Stimulated activated CD4-positive, alpha-beta T cell treated with anti-CD3 and anti-CD28 coated beads, Interleukin-1b, Interleukin-23, amount 100 ng/mL, for 4 hours (primary cell): ENCODE data around the gene IL13.
"Not testable (repeated sequence)": the region's sequence is repeated elsewhere in the genome, so short reads cannot be mapped to it uniquely, and the experiment has no call there.

ENCODE experiments used
- DNase-seq, 2 donors: peaks; one replicate each; pipeline ENCODE4 v3.0.0-alpha.2; 2020; ENCODE audit warnings: low read depth in 2 of 2

Gene IL13

DNA sequence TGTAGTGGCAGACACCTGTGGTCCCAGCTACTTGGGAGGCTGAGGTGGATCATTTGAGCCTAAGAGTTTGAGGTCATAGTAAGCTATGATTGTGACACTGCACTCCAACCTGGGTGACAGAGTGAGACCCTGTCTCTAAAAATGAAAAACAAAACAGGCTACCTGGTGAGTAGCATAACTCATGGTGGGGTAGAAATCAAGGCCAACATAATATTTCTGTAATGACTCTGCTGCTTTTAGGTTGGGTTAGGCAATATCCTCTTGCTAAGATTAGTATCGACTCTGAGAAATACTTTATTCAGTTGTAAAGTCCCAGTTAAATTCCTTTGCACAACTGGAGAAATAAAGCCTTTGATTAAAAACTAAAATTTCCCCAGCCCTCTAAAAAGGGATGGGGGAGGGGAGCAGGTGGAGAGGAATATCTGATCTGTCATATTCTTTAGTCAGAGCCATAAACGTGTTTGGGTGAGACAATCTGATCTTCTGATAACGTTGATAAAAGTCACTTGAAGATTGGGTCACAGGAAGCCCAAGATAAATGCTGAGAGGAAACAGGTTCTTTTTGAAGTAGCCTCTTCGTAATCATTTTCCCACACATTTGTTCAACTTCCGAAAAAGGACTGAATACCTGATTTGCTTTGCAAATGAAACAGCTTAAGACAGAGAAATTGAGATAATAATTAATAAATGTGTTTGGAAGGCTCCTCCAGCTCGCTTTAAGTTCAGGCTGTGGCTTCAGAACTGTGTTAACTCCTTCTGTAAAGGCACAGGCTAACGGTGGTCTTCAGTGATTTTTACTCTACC is 30.8 kb downstream of the IL13 start:
- DNase-seq, result no peak

DNA sequence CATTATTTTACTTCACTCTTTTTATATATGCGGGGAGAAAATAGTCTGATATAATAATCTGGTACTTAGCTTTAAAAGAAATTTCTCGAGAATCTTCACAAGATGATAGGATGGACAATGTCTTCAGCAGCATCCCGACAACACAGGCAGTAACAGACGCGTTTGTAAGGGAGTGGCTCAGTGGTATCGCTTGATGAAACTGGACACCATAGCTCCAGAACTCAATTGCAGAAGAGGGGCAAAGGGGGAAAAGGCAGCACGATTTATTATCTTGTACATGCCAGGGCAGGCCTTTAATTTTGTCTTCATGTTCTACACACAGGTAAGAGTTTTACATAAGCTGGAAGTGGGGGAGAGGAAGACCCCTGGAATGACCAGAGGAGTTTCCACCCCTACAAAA is 31.5 kb downstream of the IL13 start:
- DNase-seq, result no peak

DNA sequence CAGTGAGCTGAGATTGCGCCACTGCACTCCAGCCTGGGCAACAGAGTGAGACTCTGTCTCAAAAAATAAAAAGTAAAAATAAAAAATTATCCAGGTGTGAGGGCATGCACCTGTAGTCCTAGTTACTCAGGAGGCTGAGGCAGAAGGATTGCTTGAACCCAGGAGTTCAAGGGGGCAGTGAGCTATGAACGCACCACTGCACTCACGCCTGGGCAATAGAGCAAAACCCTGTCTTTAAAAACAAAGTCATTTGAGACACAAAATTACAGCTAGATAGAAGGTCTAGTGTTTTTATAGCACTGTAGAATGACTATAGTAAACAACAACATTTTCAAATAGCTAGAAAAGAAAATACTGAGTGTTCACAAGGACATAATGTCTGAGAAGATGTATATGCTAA is 32.2 kb downstream of the IL13 start:
- no peak for DNase-seq

DNA sequence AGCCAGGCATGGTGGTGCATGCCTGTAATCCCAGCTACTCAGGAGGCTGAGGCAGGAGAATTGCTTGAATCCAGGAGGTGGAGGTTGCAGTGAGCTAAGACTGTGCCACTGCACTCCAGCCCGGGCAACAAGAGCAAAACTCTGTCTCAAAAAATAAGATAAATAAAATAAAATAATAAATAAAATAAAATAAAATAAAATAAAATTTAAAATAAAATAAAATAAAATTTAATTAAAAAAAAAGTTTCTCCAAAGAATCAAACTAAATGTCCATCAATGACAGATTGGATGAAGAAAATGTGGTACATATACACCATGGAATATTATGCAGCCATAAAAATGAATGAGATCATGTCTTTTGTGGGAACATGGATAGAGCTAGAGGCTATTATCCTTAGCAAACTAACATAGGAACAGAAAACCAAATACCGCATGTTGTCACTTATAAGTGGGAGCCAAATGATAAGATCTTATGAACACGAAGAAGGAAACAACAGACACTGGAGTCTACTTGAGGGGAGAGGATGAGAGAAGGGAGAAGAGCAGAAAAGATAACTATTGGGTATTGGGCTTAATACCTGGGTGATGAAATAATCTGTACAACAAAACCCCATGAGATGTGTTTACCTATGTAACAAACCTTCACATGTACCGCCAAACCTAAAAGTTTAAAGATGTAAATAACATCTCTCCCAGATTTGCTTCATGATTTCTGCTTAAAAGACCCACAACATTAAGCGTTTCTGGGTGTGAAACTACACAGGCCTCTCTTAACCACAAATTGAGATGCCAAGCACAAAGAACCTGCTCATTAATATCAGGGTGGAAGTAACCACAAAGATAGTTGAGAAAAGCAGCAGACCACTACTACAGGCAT is 34.0 kb downstream of the IL13 start:
- not testable (repeated sequence) for DNase-seq

DNA sequence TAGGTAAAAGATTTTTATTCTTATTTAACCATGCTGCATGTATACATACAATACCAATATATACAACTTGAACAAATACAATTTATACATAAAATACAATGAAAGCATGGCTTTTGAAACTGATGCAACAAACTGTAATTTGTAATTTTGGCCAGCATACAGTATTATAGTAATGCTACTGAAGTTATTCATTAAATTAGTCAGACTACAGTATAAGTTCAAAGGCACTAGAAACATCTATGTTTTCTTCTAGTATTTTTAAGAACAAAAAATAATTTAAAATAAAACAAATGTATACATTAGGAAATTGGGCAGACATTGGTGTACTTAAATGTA is 34.6 kb downstream of the IL13 start:
- DNase-seq, result no peak

DNA sequence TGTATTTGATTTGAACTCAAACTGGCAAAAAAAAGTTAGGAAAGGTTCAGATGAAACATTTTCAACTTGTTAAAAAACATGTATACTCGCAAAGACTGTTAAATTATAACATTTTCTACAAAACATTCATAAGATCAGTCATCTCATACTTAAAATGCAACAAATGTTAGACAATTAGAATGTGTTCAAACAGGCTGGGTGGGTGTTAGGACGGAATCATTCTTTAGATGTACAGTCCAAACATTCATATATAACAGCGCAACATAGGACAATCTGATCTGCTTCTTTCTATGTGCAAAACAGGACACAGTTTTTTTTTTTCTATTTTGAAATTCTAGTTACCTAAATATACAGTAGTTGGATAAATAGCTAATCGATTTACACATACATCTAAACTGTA is 38.0 kb downstream of the IL13 start:
- no peak for DNase-seq

DNA sequence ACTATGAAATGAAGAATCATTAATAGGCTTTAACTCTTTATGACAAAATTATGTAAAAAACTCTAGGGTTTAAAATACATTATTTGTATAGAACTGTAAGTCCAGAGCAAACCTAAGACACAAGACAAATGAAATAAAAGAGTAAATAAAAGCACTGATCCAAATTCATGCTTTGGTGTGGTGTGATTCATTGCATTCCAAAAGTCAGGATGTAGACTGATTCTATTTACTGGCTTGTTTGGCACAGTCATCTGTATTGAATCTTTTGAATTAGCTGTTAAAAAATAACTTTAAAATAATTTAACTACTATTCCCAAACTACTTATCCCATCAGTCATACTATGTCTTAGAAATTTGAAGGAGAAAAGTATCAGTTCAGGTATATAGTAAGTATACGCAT is 46.9 kb downstream of the IL13 start:
- no peak for DNase-seq

DNA sequence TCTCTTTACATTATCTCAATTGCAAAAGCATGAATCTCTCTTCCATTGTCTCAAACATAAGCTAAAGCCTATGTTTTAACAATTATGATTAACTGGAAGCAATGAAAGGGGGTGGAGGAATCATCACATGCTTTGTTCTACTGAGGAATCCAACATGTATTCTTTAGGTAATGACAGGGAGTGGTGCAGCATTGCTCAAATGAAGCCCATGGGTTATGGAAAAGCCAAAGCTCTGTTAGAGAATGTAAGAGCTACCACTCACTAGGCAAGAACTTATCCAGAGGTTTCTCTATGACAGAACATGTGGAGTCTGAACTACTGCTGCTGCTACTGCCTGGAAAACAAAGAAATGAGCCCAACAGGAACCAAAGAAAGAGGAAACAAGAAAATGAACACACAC is 50.7 kb downstream of the IL13 start:
- no peak for DNase-seq
